OCI-LY1 (cell line): ENCODE results near the gene PODXL2.

Source experiments
- H2AFZ ChIP-seq: fragments of 200-600 bp; sonication (generic), shearing (Covaris generic); 2 replicates; pipeline ENCODE4 v1.6.0; 2014; ENCODE audit warnings: antibody characterized with exemption, mild to moderate bottlenecking, low read length
- H3F3A ChIP-seq: fragments of 200-600 bp; sonication (generic), shearing (Covaris generic); 2 replicates; pipeline ENCODE4 v1.6.0; 2014; ENCODE audit warnings: mild to moderate bottlenecking, antibody characterized with exemption, low read length, moderate library complexity; ENCODE audit not compliant: insufficient read depth
- H3K27ac ChIP-seq: fragments of 200-600 bp; sonication (generic); 2 replicates; pipeline ENCODE4 v1.5.1; 2014; ENCODE audit warnings: low read length, mixed run types, mild to moderate bottlenecking, low read depth; ENCODE audit not compliant: poor library complexity, severe bottlenecking
- H3K27me3 ChIP-seq: fragments of 200-600 bp; sonication (generic); 2 replicates; pipeline ENCODE4 v1.6.0; 2014; ENCODE audit warnings: antibody characterized with exemption, mild to moderate bottlenecking, low read length, moderate library complexity; ENCODE audit not compliant: insufficient read depth
- H3K36me3 ChIP-seq: fragments of 200-600 bp; sonication (generic); 2 replicates; pipeline ENCODE4 v1.6.1; 2014; ENCODE audit warnings: mild to moderate bottlenecking, antibody characterized with exemption, low read length, moderate library complexity, mixed read lengths; ENCODE audit not compliant: insufficient read depth
- H3K4me1 ChIP-seq: fragments of 200-600 bp; sonication (generic); 2 replicates; pipeline ENCODE4 v1.5.1; 2014; ENCODE audit warnings: mild to moderate bottlenecking, low read length, moderate library complexity; ENCODE audit not compliant: insufficient read depth, severe bottlenecking
- H3K4me2 ChIP-seq: fragments of 200-600 bp; sonication (generic), shearing (Covaris generic); 2 replicates; pipeline ENCODE4 v1.6.1; 2014; ENCODE audit warnings: low read length
- H3K4me3 ChIP-seq: fragments of 200-600 bp; sonication (generic); 2 replicates; pipeline ENCODE4 v1.5.1; 2014; ENCODE audit warnings: low read length, low read depth, mild to moderate bottlenecking, mixed read lengths; ENCODE audit not compliant: poor library complexity, severe bottlenecking
- H3K79me2 ChIP-seq: fragments of 200-600 bp; shearing (Covaris generic); 2 replicates; pipeline ENCODE4 v1.6.1; 2016; ENCODE audit warnings: mixed run types, low read length, mixed read lengths; ENCODE audit not compliant: insufficient read depth
- H3K9ac ChIP-seq: fragments of 200-600 bp; sonication (generic), shearing (Covaris generic); 2 replicates; pipeline ENCODE4 v1.6.1; 2014; ENCODE audit warnings: mild to moderate bottlenecking, low read length, mixed read lengths
- H3K9me2 ChIP-seq: fragments of 200-600 bp; sonication (generic), shearing (Covaris generic); 2 replicates; pipeline ENCODE4 v1.6.1; 2014; ENCODE audit warnings: low read depth, mild to moderate bottlenecking, low read length, mixed read lengths
- H3K9me3 ChIP-seq: fragments of 200-600 bp; shearing (Covaris generic); 2 replicates; pipeline ENCODE4 v1.6.1; 2014; ENCODE audit warnings: low read length, mixed read lengths
- H4K20me1 ChIP-seq: fragments of 200-600 bp; sonication (generic), shearing (Covaris generic); 2 replicates; pipeline ENCODE4 v1.6.0; 2016; ENCODE audit warnings: mild to moderate bottlenecking, low read length; ENCODE audit not compliant: insufficient read depth
- EZH2 ChIP-seq: fragments of 200-600 bp; sonication (generic), shearing (Covaris generic); IDR thresholded peaks from 2 replicates; pipeline ENCODE4 v1.8.0; 2017; ENCODE audit warnings: borderline replicate concordance, mixed run types, mild to moderate bottlenecking, antibody characterized with exemption, low read length, moderate library complexity, mixed read lengths
- TF ChIP-seq, protein P1 (sequence below): fragments of 200-600 bp; sonication (generic), shearing (Covaris generic); IDR thresholded peaks from 2 replicates; pipeline ENCODE4 v1.5.1; 2017; ENCODE audit warnings: mild to moderate bottlenecking, antibody characterized with exemption, low read length, moderate library complexity, mixed read lengths

The PODXL2 gene

DNA sequence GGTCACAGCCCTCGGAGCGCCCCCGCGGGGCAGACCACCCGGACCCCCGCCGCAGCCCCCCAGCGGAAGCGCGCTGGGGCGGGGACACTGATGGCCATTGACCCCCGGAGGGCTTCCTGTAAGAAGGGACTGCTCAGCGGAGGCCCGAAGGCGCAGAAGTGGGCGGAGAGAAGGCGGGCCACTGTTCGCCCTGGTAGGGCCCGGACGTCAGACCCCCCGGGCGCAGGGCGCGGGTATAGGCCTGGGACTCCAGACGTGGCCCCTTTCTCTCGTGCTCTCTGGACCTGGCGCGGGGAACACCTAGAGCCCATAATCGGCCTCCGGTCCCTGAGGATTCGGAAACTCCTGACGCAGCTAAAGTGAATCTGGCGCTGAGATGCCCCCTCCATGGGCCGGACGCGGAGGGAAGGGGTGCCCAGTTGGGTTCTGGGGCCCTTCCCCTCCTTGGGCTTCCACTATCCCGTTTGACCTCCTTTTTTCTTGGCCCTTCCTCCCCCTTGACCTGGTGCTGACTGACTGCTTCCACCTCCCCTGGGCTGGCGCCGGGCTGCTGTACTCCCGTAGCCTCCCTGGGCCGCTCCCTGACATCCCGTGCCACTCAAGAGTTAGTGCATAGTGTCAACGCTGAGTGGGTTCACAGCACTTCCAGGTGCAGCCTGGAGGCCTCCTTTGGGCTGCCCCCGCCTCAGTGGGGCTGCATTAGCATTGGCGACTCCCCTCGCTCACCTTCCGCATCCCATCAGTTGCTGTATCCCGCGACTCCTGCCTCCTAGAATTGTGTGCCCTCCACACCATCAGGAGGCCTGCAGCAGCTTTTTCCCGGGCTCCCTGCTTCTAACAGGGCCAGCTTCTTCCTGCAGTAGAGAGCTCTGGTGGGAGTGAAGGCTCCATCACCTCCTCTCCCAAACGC, 44.5 kb downstream of the PODXL2 start:
- Histone ChIP-seq H3K9me2 (no peaks in the 10 kb centered on the region), H3K9me3 (no peaks in the 10 kb centered on the region), H2AFZ (peak overlapping the region; percentile 69; the same call in 1 of the 2 replicates), H3F3A (no peaks in the 10 kb centered on the region), H3K27ac (no peak overlapping the region), H3K36me3 (no peaks in the 10 kb centered on the region), H3K79me2 (no peaks in the 10 kb centered on the region), H4K20me1 (no peaks in the 10 kb centered on the region), H3K4me2 (peak overlapping the region; percentile 96), H3K4me3 (peak overlapping the region; percentile 97), H3K27me3 (no peaks in the 10 kb centered on the region; the same call in 1 of the 2 replicates), H3K4me1 (peaks cover 17% of the 10 kb centered on the region), H3K9ac (peak overlapping the region; percentile 77)
- no peak for TF ChIP-seq EZH2
- TF ChIP-seq, protein P1, sequence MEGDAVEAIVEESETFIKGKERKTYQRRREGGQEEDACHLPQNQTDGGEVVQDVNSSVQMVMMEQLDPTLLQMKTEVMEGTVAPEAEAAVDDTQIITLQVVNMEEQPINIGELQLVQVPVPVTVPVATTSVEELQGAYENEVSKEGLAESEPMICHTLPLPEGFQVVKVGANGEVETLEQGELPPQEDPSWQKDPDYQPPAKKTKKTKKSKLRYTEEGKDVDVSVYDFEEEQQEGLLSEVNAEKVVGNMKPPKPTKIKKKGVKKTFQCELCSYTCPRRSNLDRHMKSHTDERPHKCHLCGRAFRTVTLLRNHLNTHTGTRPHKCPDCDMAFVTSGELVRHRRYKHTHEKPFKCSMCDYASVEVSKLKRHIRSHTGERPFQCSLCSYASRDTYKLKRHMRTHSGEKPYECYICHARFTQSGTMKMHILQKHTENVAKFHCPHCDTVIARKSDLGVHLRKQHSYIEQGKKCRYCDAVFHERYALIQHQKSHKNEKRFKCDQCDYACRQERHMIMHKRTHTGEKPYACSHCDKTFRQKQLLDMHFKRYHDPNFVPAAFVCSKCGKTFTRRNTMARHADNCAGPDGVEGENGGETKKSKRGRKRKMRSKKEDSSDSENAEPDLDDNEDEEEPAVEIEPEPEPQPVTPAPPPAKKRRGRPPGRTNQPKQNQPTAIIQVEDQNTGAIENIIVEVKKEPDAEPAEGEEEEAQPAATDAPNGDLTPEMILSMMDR: no peak

DNA sequence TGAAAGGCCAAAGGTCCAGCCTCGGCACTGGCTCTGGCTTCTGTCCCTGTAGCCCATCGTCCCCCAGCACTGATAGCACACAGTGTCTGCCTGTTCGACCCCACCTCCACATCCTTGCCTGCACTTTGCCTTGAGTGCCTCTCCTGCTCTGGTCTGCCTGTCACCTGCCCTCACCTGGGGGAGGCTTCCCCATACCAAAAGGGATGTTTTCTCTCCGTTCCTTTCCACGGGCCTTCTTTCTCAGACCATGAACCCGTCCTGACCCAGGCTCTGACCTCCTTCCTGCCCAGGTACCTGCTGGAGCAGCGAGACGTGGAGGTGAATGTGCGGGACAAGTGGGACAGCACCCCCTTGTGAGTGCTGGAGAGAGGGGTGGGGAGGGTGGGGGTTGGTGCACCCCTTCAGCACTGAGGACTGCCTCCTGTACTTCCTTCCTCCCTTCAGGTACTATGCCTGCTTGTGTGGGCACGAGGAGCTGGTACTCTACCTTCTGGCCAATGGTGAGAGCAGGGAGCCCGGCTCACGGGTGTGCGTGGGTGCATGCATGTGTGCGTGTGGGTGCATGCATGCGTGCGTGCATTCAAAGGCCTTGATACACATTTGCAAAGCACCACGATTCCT, 45.2 kb downstream of the PODXL2 start:
- Histone ChIP-seq H3K9me3 (no peaks in the 10 kb centered on the region), H3K36me3 (no peaks in the 10 kb centered on the region), H3K9me2 (no peaks in the 10 kb centered on the region), H3K79me2 (no peaks in the 10 kb centered on the region), H3K4me3 (peak overlapping the region; percentile 97), H3K4me1 (peaks cover 17% of the 10 kb centered on the region), H4K20me1 (no peaks in the 10 kb centered on the region), H3F3A (no peaks in the 10 kb centered on the region), H3K4me2 (peak overlapping the region; percentile 96; the same call in 1 of the 2 replicates), H3K27me3 (no peaks in the 10 kb centered on the region; the same call in 1 of the 2 replicates), H3K27ac (no peak overlapping the region), H3K9ac (no peak overlapping the region; the same call in 1 of the 2 replicates), H2AFZ (no peak overlapping the region)
- TF ChIP-seq EZH2: no peak
- TF ChIP-seq, protein P1: no peak

DNA sequence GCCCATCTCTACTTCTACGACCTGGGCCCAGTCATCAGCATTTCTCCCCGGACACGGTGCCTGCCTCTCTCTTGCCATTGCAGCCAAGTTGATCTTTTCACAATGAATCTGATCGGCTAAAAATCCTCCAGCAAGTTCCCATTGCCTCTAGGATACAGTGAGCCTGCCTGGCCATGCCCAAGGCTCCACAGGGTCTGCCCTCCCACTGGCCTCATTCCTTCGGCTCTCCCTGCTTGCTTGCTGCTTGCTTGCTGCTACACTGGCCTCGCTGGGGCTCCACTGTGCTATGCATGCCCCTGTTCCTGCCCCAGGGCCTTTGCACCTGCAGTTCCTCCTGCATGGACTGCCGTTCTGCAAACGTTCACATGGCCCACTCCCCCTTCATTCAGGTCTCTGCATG, 45.8 kb downstream of the PODXL2 start:
- no peaks in the 10 kb centered on the region for H3K9me3 ChIP-seq
- H3K36me3 ChIP-seq: no peaks in the 10 kb centered on the region
- H3K9me2 ChIP-seq: no peaks in the 10 kb centered on the region
- H3K4me1 ChIP-seq: peaks cover 17% of the 10 kb centered on the region
- no peak overlapping the region for H3K9ac ChIP-seq
- TF ChIP-seq, protein P1: no peak
- no peak for TF ChIP-seq EZH2
- no peak overlapping the region for H3K4me3 ChIP-seq
- no peak overlapping the region for H2AFZ ChIP-seq
- no peaks in the 10 kb centered on the region; the same call in 1 of the 2 replicates for H3K27me3 ChIP-seq
- no peaks in the 10 kb centered on the region for H3K79me2 ChIP-seq
- H3K27ac ChIP-seq: no peak overlapping the region
- no peak overlapping the region for H3K4me2 ChIP-seq
- no peaks in the 10 kb centered on the region for H3F3A ChIP-seq
- H4K20me1 ChIP-seq: no peaks in the 10 kb centered on the region
